HEK293 (cell line): ENCODE measurements around the gene NTNG1.

Experiments used
- CTCF ChIP-seq: fragments of 450-650 bp; formaldehyde crosslinking; IDR thresholded peaks from 2 replicates; pipeline ENCODE4 v1.5.1; 2016; ENCODE audit warnings: missing biosample characterization, missing genetic modification characterization
- KLF10 ChIP-seq: fragments of 450-650 bp; IDR thresholded peaks from 2 replicates; pipeline ENCODE4 v1.5.1; 2018; ENCODE audit warnings: missing biosample characterization, mild to moderate bottlenecking, missing genetic modification characterization
- MZF1 ChIP-seq: fragments of 450-650 bp; formaldehyde crosslinking; IDR thresholded peaks from 2 replicates; pipeline ENCODE4 v1.5.1; 2017; ENCODE audit warnings: missing biosample characterization, missing genetic modification characterization, borderline replicate concordance
- REST ChIP-seq: fragments of 450-650 bp; formaldehyde crosslinking; IDR thresholded peaks from 2 replicates; pipeline ENCODE4 v1.5.1; 2016; ENCODE audit warnings: missing biosample characterization, missing genetic modification characterization
- ZBTB1 ChIP-seq: fragments of 450-650 bp; formaldehyde crosslinking; IDR thresholded peaks from 2 replicates; pipeline ENCODE4 v1.5.1; 2016; ENCODE audit warnings: missing biosample characterization, missing genetic modification characterization
- ZBTB6 ChIP-seq: fragments of 450-650 bp; formaldehyde crosslinking; IDR thresholded peaks from 2 replicates; pipeline ENCODE4 v1.5.1; 2017; ENCODE audit warnings: missing biosample characterization, missing genetic modification characterization
- ZNF121 ChIP-seq: fragments of 450-650 bp; formaldehyde crosslinking; IDR thresholded peaks from 2 replicates; pipeline ENCODE4 v1.5.1; 2016; ENCODE audit warnings: missing biosample characterization, missing genetic modification characterization
- ZNF157 ChIP-seq: fragments of 450-650 bp; formaldehyde crosslinking; IDR thresholded peaks from 2 replicates; pipeline ENCODE4 v1.5.1; 2016; ENCODE audit warnings: missing biosample characterization, missing genetic modification characterization
- ZNF660 ChIP-seq: fragments of 450-650 bp; IDR thresholded peaks from 2 replicates; pipeline ENCODE4 v1.5.1; 2018; ENCODE audit warnings: missing biosample characterization, mild to moderate bottlenecking, missing genetic modification characterization
- ZNF701 ChIP-seq: fragments of 450-650 bp; formaldehyde crosslinking; IDR thresholded peaks from 2 replicates; pipeline ENCODE4 v1.5.1; 2016; ENCODE audit warnings: missing biosample characterization, missing genetic modification characterization
- ZNF76 ChIP-seq: fragments of 450-650 bp; formaldehyde crosslinking; IDR thresholded peaks from 2 replicates; pipeline ENCODE4; 2016; ENCODE audit warnings: low read depth, missing biosample characterization, missing genetic modification characterization, borderline replicate concordance
- ZSCAN5A ChIP-seq: fragments of 450-650 bp; formaldehyde crosslinking; IDR thresholded peaks from 2 replicates; pipeline ENCODE4 v1.5.1; 2016; ENCODE audit warnings: missing biosample characterization, missing genetic modification characterization

- TF ChIP-seq ZBTB6 (no peak), ZBTB1 (tag by site-specific recombination) (no peak), CTCF (tag by site-specific recombination) (no peak), ZNF121 (tag by site-specific recombination) (no peak), ZNF701 (tag by site-specific recombination) (no peak), ZNF157 (tag by site-specific recombination) (no peak), ZNF76 (no peak), ZSCAN5A (tag by site-specific recombination) (no peak), REST (no peak), MZF1 (tag by site-specific recombination) (no peak), ZNF660 (tag by site-specific recombination) (no peak), KLF10 (tag by site-specific recombination) (no peak)
These were observed 771 bp upstream of the NTNG1 start for GRCh38 chr1:107139833-107140702.
